ENCODE measurements around the gene KSR1. TPM values are rescaled to one million over a fixed set of nuclear protein-coding genes. Genes with fewer than 3 reads are reported as not detected.
A peak's percentile ranks its signal among the peaks of the same experiment; 100 is the strongest.

Gene KSR1
- total RNA-seq, 1 donor, result 6.5 TPM

DNA sequence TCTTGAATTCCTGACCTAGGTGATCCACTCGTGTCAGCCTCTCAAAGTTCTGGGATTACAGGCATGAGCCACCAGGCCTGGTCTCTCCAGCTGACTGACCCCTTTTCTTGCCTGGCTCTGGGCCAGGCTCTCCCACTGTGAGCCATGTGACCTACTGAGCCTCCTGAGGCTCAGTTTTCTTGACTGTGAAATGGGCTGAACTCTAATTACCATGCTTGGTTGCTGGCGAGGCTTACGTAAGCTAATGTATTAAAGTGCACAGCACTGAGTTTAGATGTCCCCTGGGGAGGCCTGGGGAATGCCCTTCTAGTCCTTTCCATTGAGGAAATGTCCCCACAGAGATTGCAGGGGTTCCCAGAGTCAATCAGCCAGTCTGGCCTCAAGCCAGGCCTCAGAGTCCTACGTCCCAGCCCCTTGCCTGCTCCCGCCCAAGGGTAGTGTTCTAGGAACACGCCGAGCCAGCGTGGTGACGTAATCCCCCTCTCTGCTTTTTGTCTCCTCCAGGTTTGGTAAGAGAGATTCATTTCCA lies 129.0 kb downstream of the KSR1 start:
- H3K4me2 ChIP-seq (ENCODE audit: insufficient read depth, low read length), result no peak overlapping the region
- TF ChIP-seq, protein P1, sequence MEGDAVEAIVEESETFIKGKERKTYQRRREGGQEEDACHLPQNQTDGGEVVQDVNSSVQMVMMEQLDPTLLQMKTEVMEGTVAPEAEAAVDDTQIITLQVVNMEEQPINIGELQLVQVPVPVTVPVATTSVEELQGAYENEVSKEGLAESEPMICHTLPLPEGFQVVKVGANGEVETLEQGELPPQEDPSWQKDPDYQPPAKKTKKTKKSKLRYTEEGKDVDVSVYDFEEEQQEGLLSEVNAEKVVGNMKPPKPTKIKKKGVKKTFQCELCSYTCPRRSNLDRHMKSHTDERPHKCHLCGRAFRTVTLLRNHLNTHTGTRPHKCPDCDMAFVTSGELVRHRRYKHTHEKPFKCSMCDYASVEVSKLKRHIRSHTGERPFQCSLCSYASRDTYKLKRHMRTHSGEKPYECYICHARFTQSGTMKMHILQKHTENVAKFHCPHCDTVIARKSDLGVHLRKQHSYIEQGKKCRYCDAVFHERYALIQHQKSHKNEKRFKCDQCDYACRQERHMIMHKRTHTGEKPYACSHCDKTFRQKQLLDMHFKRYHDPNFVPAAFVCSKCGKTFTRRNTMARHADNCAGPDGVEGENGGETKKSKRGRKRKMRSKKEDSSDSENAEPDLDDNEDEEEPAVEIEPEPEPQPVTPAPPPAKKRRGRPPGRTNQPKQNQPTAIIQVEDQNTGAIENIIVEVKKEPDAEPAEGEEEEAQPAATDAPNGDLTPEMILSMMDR (IDR thresholded peaks at IDR 0.05; ENCODE audit: extremely low read depth, low read depth, low read length), result no peak
- H3K36me3 ChIP-seq (ENCODE audit: insufficient read depth, low read length), result no peaks in the 10 kb centered on the region
- no peaks in the 10 kb centered on the region for H4K20me1 ChIP-seq (ENCODE audit: insufficient read depth, low read length)
- no peak overlapping the region for H3K4me3 ChIP-seq (ENCODE audit: insufficient read depth, low read length)
- peaks cover 10% of the 10 kb centered on the region for H3K4me1 ChIP-seq (ENCODE audit: insufficient read depth, low read length)
- H3K27ac ChIP-seq (ENCODE audit: low read depth, low read length), result no peak overlapping the region
- no peaks in the 10 kb centered on the region for H3K27me3 ChIP-seq (ENCODE audit: insufficient read depth, low read length)
- no peaks in the 10 kb centered on the region for H3K79me2 ChIP-seq (ENCODE audit: insufficient read depth, low read length)
- no peak overlapping the region for H2AFZ ChIP-seq (ENCODE audit: low read length)
- no peaks in the 10 kb centered on the region for H3K9me3 ChIP-seq (ENCODE audit: low read depth, low read length)
- peak; percentile 9 for DNase-seq (ENCODE audit: insufficient read length, low spot score, missing footprints)

- peak overlapping the region; percentile 26 for H3K27ac ChIP-seq (ENCODE audit: low read depth, low read length)
Measured at GRCh38 chr17:27585792-27586191, 129.5 kb downstream of the KSR1 start.

GRCh38 chr17:27586203-27586721 lies 130.0 kb downstream of the KSR1 start:
- no peak overlapping the region for H3K4me3 ChIP-seq (ENCODE audit: insufficient read depth, low read length)
- peaks cover 10% of the 10 kb centered on the region for H3K4me1 ChIP-seq (ENCODE audit: insufficient read depth, low read length)
- H3K27ac ChIP-seq (ENCODE audit: low read depth, low read length), result peak overlapping the region; percentile 26
- DNase-seq (ENCODE audit: insufficient read length, low spot score, missing footprints), result peak; percentile 80
- no peaks in the 10 kb centered on the region for H3K36me3 ChIP-seq (ENCODE audit: insufficient read depth, low read length)
- no peaks in the 10 kb centered on the region for H3K9me3 ChIP-seq (ENCODE audit: low read depth, low read length)
- no peaks in the 10 kb centered on the region for H3K27me3 ChIP-seq (ENCODE audit: insufficient read depth, low read length)
- H3K79me2 ChIP-seq (ENCODE audit: insufficient read depth, low read length), result no peaks in the 10 kb centered on the region
- TF ChIP-seq, protein P1 (IDR thresholded peaks at IDR 0.05; ENCODE audit: extremely low read depth, low read depth, low read length), result no peak
- no peaks in the 10 kb centered on the region for H4K20me1 ChIP-seq (ENCODE audit: insufficient read depth, low read length)
- no peak overlapping the region for H3K4me2 ChIP-seq (ENCODE audit: insufficient read depth, low read length)
- no peak overlapping the region for H2AFZ ChIP-seq (ENCODE audit: low read length)

More at GRCh38 chr17:27585792-27586191, 129.5 kb downstream of the KSR1 start:
- Histone ChIP-seq H3K79me2 (ENCODE audit: insufficient read depth, low read length) (no peaks in the 10 kb centered on the region), H4K20me1 (ENCODE audit: insufficient read depth, low read length) (no peaks in the 10 kb centered on the region), H3K4me1 (ENCODE audit: insufficient read depth, low read length) (peaks cover 10% of the 10 kb centered on the region), H3K9me3 (ENCODE audit: low read depth, low read length) (no peaks in the 10 kb centered on the region), H3K4me2 (ENCODE audit: insufficient read depth, low read length) (no peak overlapping the region), H3K27me3 (ENCODE audit: insufficient read depth, low read length) (no peaks in the 10 kb centered on the region), H3K4me3 (ENCODE audit: insufficient read depth, low read length) (no peak overlapping the region), H2AFZ (ENCODE audit: low read length) (no peak overlapping the region), H3K36me3 (ENCODE audit: insufficient read depth, low read length) (no peaks in the 10 kb centered on the region)
- DNase-seq (ENCODE audit: insufficient read length, low spot score, missing footprints), result peak; percentile 44
- TF ChIP-seq, protein P1 (IDR thresholded peaks at IDR 0.05; ENCODE audit: extremely low read depth, low read depth, low read length), result no peak

GRCh38 chr17:27588354-27588753 lies 132.1 kb downstream of the KSR1 start:
- peak; percentile 41 for DNase-seq (ENCODE audit: insufficient read length, low spot score, missing footprints)
- no peak overlapping the region for H3K4me3 ChIP-seq (ENCODE audit: insufficient read depth, low read length)
- peaks cover 10% of the 10 kb centered on the region for H3K4me1 ChIP-seq (ENCODE audit: insufficient read depth, low read length)
- H3K79me2 ChIP-seq (ENCODE audit: insufficient read depth, low read length), result no peaks in the 10 kb centered on the region
- no peak overlapping the region for H3K4me2 ChIP-seq (ENCODE audit: insufficient read depth, low read length)
- TF ChIP-seq, protein P1 (IDR thresholded peaks at IDR 0.05; ENCODE audit: extremely low read depth, low read depth, low read length), result no peak
- no peak overlapping the region for H3K27ac ChIP-seq (ENCODE audit: low read depth, low read length)
- no peaks in the 10 kb centered on the region for H4K20me1 ChIP-seq (ENCODE audit: insufficient read depth, low read length)
- no peaks in the 10 kb centered on the region for H3K27me3 ChIP-seq (ENCODE audit: insufficient read depth, low read length)
- no peak overlapping the region for H2AFZ ChIP-seq (ENCODE audit: low read length)
- H3K36me3 ChIP-seq (ENCODE audit: insufficient read depth, low read length), result no peaks in the 10 kb centered on the region
- H3K9me3 ChIP-seq (ENCODE audit: low read depth, low read length), result no peaks in the 10 kb centered on the region

All from osteoblast (primary cell).